ENCODE results near the gene STX4.
A peak's percentile ranks its signal among the peaks of the same experiment; 100 is the strongest.

The STX4 gene

DNA sequence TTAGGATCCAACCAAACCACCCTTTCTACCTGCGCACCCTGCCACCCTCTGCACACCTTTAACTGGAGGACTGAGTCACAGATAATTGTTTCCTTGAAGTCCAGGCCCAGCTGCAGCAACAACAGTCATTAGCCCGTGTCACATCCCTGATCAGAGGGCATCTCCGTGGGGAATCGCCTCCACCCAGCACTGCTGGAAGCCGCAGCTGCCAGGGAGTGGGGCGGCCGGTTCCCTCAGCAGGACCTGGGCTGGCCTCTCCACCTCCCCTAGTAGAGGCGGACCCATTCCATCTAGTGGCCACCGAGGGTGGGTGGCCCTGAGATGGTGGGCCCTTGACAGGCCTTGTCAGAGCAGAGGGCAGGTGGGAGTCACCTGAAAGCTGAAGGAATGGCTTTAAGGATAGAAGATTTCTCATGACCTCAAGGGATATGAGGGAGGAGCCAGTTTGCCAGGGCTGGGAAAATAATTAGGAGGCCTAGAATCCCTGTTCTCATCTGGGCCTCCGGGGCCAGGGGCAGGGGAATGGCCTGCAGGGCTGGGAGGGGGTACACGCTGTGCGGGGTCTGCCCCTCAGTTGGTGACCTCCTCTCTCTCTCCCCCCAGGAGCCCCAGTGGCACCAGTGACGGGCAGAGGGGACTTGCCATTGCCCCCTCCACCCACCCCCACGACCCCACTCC lies 49.1 kb downstream of the STX4 start:
- H3K9me3 ChIP-seq (ENCODE audit: severe bottlenecking): no peaks in the 10 kb centered on the region
- H3K4me1 ChIP-seq (ENCODE audit: insufficient read depth, poor library complexity, severe bottlenecking): no peaks in the 10 kb centered on the region
- ATAC-seq (ENCODE audit: low read depth): no peak
- H3K36me3 ChIP-seq (ENCODE audit: low read depth): peaks cover 45% of the 10 kb centered on the region
- DNase-seq (ENCODE audit: low spot score): peak; percentile 55
- peak overlapping the region; percentile 4 for H3K27ac ChIP-seq (ENCODE audit: poor library complexity, severe bottlenecking)
- TF ChIP-seq, protein P1, sequence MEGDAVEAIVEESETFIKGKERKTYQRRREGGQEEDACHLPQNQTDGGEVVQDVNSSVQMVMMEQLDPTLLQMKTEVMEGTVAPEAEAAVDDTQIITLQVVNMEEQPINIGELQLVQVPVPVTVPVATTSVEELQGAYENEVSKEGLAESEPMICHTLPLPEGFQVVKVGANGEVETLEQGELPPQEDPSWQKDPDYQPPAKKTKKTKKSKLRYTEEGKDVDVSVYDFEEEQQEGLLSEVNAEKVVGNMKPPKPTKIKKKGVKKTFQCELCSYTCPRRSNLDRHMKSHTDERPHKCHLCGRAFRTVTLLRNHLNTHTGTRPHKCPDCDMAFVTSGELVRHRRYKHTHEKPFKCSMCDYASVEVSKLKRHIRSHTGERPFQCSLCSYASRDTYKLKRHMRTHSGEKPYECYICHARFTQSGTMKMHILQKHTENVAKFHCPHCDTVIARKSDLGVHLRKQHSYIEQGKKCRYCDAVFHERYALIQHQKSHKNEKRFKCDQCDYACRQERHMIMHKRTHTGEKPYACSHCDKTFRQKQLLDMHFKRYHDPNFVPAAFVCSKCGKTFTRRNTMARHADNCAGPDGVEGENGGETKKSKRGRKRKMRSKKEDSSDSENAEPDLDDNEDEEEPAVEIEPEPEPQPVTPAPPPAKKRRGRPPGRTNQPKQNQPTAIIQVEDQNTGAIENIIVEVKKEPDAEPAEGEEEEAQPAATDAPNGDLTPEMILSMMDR (IDR thresholded peaks at IDR 0.05; ENCODE audit: poor library complexity, severe bottlenecking): no peak
- H3K27me3 ChIP-seq (ENCODE audit: insufficient read depth, poor library complexity, severe bottlenecking): no peaks in the 10 kb centered on the region
- no peak overlapping the region for H3K4me3 ChIP-seq (ENCODE audit: severe bottlenecking)

DNA sequence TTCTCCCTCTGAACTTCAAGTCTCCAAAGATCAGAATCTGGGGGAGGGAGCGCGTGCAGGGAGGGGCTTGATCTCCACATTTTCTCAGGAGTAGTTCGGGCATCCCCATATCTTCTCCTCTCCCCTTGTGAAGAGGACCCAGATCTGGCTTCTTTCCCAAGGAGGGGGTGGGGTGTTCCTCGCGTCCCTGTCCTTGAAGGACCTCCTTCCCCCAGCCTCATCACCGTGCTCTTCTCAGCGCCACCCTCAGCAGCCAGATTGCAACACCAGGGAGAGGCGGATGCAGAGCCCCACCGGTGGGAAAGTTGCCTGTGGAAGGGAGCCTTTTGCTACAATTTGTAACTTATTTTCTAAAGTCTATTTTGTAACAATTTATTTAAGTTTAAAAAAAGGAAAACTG lies 49.7 kb downstream of the STX4 start:
- TF ChIP-seq, protein P1 (IDR thresholded peaks at IDR 0.05; ENCODE audit: poor library complexity, severe bottlenecking): no peak
- ATAC-seq (ENCODE audit: low read depth) (no peak), DNase-seq (ENCODE audit: low spot score) (no peak)
- Histone ChIP-seq H3K4me1 (ENCODE audit: insufficient read depth, poor library complexity, severe bottlenecking) (no peaks in the 10 kb centered on the region), H3K36me3 (ENCODE audit: low read depth) (peaks cover 40% of the 10 kb centered on the region), H3K4me3 (ENCODE audit: severe bottlenecking) (no peak overlapping the region), H3K27ac (ENCODE audit: poor library complexity, severe bottlenecking) (no peak overlapping the region), H3K9me3 (ENCODE audit: severe bottlenecking) (no peaks in the 10 kb centered on the region), H3K27me3 (ENCODE audit: insufficient read depth, poor library complexity, severe bottlenecking) (no peaks in the 10 kb centered on the region)

DNA sequence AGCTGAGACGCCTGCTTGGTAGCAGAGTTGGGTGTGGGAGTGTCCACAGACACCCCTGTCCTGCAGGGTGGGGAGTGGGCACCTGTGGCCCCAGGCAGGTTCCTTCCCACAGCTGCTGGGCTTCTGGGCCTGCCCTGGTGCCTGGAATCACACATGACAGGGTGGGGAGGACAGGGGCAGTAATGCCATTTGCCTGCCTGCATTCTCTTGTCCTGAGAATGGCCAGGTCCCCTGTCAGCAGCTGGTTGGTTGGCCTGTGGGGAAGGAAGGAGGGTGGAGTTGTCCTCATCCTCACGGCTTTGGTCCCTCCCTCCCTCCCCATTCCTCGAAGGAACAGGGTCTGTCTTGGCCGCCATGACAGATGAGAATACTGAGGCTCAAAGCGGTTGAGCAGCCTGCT lies 50.2 kb downstream of the STX4 start:
- Histone ChIP-seq H3K27ac (ENCODE audit: poor library complexity, severe bottlenecking) (no peak overlapping the region), H3K27me3 (ENCODE audit: insufficient read depth, poor library complexity, severe bottlenecking) (no peaks in the 10 kb centered on the region), H3K9me3 (ENCODE audit: severe bottlenecking) (no peaks in the 10 kb centered on the region), H3K36me3 (ENCODE audit: low read depth) (peaks cover 38% of the 10 kb centered on the region), H3K4me3 (ENCODE audit: severe bottlenecking) (no peak overlapping the region), H3K4me1 (ENCODE audit: insufficient read depth, poor library complexity, severe bottlenecking) (no peaks in the 10 kb centered on the region)
- DNase-seq (ENCODE audit: low spot score): no peak
- ATAC-seq (ENCODE audit: low read depth): no peak
- TF ChIP-seq, protein P1 (IDR thresholded peaks at IDR 0.05; ENCODE audit: poor library complexity, severe bottlenecking): no peak

DNA sequence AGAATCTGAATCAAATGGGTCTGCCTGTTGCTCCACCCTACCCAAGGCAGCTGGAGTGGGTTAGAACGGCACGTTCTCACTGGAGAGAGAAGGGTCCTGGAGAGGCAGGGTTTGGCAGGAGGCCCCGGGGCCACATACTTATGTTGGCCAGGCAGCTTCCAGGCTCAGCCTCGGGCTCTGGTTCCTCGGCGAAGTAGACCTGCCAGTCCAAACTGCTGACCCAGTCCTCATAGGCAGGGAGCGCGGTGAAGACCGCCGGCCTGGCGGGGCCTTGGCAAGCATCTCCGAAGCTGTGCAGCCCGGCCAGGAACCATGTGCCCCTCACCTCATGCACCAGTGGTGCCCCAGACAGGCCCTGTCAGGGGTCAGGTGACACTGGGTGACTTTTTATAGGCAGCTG lies 50.6 kb downstream of the STX4 start:
- no peak for DNase-seq (ENCODE audit: low spot score)
- Histone ChIP-seq H3K27ac (ENCODE audit: poor library complexity, severe bottlenecking) (no peak overlapping the region), H3K9me3 (ENCODE audit: severe bottlenecking) (no peaks in the 10 kb centered on the region), H3K27me3 (ENCODE audit: insufficient read depth, poor library complexity, severe bottlenecking) (no peaks in the 10 kb centered on the region), H3K4me1 (ENCODE audit: insufficient read depth, poor library complexity, severe bottlenecking) (no peaks in the 10 kb centered on the region), H3K4me3 (ENCODE audit: severe bottlenecking) (no peak overlapping the region), H3K36me3 (ENCODE audit: low read depth) (peaks cover 36% of the 10 kb centered on the region)
- TF ChIP-seq, protein P1 (IDR thresholded peaks at IDR 0.05; ENCODE audit: poor library complexity, severe bottlenecking): no peak
- ATAC-seq (ENCODE audit: low read depth): no peak

DNA sequence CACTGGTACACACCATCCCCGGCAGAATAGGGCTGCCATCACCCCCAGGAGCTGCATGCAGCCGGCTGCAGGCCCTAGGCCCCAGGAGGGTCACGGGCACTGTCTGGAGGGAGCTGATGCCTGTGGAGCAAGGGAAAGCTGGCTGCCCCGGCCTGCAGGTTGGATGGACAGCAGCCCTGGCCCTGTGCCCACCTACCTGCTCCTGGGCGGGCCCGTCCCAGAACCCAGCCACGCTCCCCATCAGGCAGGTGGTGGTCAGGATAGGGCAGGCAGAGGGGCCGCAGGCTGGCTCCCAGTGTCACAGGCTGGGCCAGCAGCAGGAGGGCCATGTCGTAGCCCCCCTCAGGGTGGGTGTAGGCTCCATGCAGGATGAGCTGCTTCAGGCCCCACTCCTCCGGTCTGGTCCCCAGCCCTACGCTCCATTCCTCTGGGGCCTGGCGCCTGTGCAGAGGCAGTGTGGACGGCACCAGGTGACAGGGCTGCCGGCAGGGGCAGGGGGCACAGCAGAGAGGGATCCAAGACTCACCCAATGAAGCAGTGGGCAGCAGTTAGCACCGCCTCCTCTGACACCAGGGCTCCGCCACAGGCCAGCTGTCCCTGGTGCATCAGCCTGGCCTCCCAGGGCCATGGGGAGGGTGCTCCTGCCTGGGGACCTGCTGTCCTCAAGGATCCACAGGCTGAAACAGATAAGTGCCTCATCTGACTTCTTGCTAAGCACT lies 51.4 kb downstream of the STX4 start:
- Histone ChIP-seq H3K9me3 (ENCODE audit: severe bottlenecking) (no peaks in the 10 kb centered on the region), H3K27ac (ENCODE audit: poor library complexity, severe bottlenecking) (no peak overlapping the region), H3K36me3 (ENCODE audit: low read depth) (peaks cover 37% of the 10 kb centered on the region), H3K27me3 (ENCODE audit: insufficient read depth, poor library complexity, severe bottlenecking) (no peaks in the 10 kb centered on the region), H3K4me3 (ENCODE audit: severe bottlenecking) (no peak overlapping the region), H3K4me1 (ENCODE audit: insufficient read depth, poor library complexity, severe bottlenecking) (no peaks in the 10 kb centered on the region)
- DNase-seq (ENCODE audit: low spot score) (peak; percentile 56), ATAC-seq (ENCODE audit: low read depth) (no peak)
- TF ChIP-seq, protein P1 (IDR thresholded peaks at IDR 0.05; ENCODE audit: poor library complexity, severe bottlenecking): no peak

Data from RWPE2 (cell line).